Embryonic facial prominence (tissue), 1 donor: ENCODE results near the gene MYO6.
"Not testable (repeated sequence)": the region's sequence is repeated elsewhere in the genome, so short reads cannot be mapped to it uniquely, and the experiment has no call there.

Experiments used
- DNase-seq: peaks from one replicate; pipeline ENCODE4 v3.0.0-alpha.2; 2016; ENCODE audit errors: extremely low spot score

MYO6 gene

GRCh38 chr6:75892384-75892783, 143.3 kb downstream of the MYO6 start:
- no peak for DNase-seq

GRCh38 chr6:75893058-75893775, 144.2 kb downstream of the MYO6 start:
- DNase-seq, result peak; percentile 63

GRCh38 chr6:75893776-75894152, 144.7 kb downstream of the MYO6 start:
- no peak for DNase-seq

GRCh38 chr6:75896526-75896925, 147.5 kb downstream of the MYO6 start:
- DNase-seq, result no peak

- DNase-seq, result not testable (repeated sequence)
Observed at GRCh38 chr6:75900216-75900615, 151.2 kb downstream of the MYO6 start.

GRCh38 chr6:75905129-75905528, 156.1 kb downstream of the MYO6 start:
- not testable (repeated sequence) for DNase-seq

GRCh38 chr6:75906871-75907270, 157.8 kb downstream of the MYO6 start:
- no peak for DNase-seq

- DNase-seq, result no peak
Observed at GRCh38 chr6:75907444-75907843, 158.4 kb downstream of the MYO6 start.

- DNase-seq, result no peak
Observed at GRCh38 chr6:75913040-75913439, 164.0 kb downstream of the MYO6 start.

- DNase-seq, result no peak
Observed at GRCh38 chr6:75922226-75922625, 173.2 kb downstream of the MYO6 start.

GRCh38 chr6:75926293-75927168, 177.5 kb downstream of the MYO6 start:
- DNase-seq, result no peak

GRCh38 chr6:75931011-75931680, 182.1 kb downstream of the MYO6 start:
- DNase-seq, result no peak

- DNase-seq, result no peak
Observed at GRCh38 chr6:75932067-75932466, 183.0 kb downstream of the MYO6 start.

- no peak for DNase-seq
Observed at GRCh38 chr6:75933387-75933975, 184.4 kb downstream of the MYO6 start.

GRCh38 chr6:75934643-75935472, 185.8 kb downstream of the MYO6 start:
- DNase-seq, result peak; percentile 82

GRCh38 chr6:75935473-75935793, 186.4 kb downstream of the MYO6 start:
- DNase-seq, result no peak

- DNase-seq, result no peak
Observed at GRCh38 chr6:75936682-75937081, 187.6 kb downstream of the MYO6 start.

GRCh38 chr6:75937846-75938245, 188.8 kb downstream of the MYO6 start:
- DNase-seq, result no peak

- DNase-seq, result no peak
Observed at GRCh38 chr6:75940564-75940963, 191.5 kb downstream of the MYO6 start.

- DNase-seq, result no peak
Observed at GRCh38 chr6:75941509-75941908, 192.5 kb downstream of the MYO6 start.

GRCh38 chr6:75943381-75943780, 194.3 kb downstream of the MYO6 start:
- DNase-seq, result no peak
